ENCODE measurements around the gene MEMO1.

- TF ChIP-seq CTCF (IDR thresholded peaks at IDR 0.05) (no peak), ZFX (IDR thresholded peaks at IDR 0.05; ENCODE audit: borderline replicate concordance) (no peak)
Measured at GRCh38 chr2:31865215-31865614, 145.6 kb downstream of the MEMO1 start.

Data from 22Rv1 (cell line).